ENCODE measurements around the gene AP1M1.

GRCh38 chr19:16288544-16288943 is 90.8 kb downstream of the AP1M1 start:
- no peak for TF ChIP-seq RAD21 (IDR thresholded peaks at IDR 0.05; ENCODE audit: low read depth)
- TF ChIP-seq TCF12 (IDR thresholded peaks at IDR 0.05; ENCODE audit: low read depth): no peak
- no peak for TF ChIP-seq NFIC (IDR thresholded peaks at IDR 0.05)
- no peak for TF ChIP-seq YY1 (IDR thresholded peaks at IDR 0.05; ENCODE audit: low read depth)
- TF ChIP-seq CEBPB (IDR thresholded peaks at IDR 0.05): no peak
- no peak for TF ChIP-seq REST (IDR thresholded peaks at IDR 0.05; ENCODE audit: low read depth)
- no peak for TF ChIP-seq CREB1 (IDR thresholded peaks at IDR 0.05; ENCODE audit: low read depth)
- TF ChIP-seq MAX (IDR thresholded peaks at IDR 0.05): no peak
- no peak for TF ChIP-seq EGR1 (IDR thresholded peaks at IDR 0.05)
- no peak for TF ChIP-seq ZBTB7A (IDR thresholded peaks at IDR 0.05; ENCODE audit: low read depth)

All from Ishikawa (cell line).